HT-29 (cell line): Measurements from ENCODE around the gene SLC35E2B. TPM values are rescaled to one million over a fixed set of nuclear protein-coding genes. Genes with fewer than 3 reads are reported as not detected.
"Not testable (repeated sequence)": the region's sequence is repeated elsewhere in the genome, so short reads cannot be mapped to it uniquely, and the experiment has no call there.

Experiments used
- DNase-seq: peaks from one replicate; pipeline ENCODE4 v3.0.0-alpha.2; 2015; ENCODE audit warnings: low spot score
- total RNA-seq: library from RNA; depleted of rRNA; stranded (reverse); fragments of >200 nt; shearing (Covaris generic); gene quantifications from 2 replicates; pipeline ENCODE4 v1.2.3, GENCODE V29; 2014; rRNA removed

Gene SLC35E2B
- 34.6 and 35.1 TPM in 2 replicates for total RNA-seq

- peak; percentile 91 for DNase-seq
These were observed at the start of gene SLC35E2B for GRCh38 chr1:1692714-1693647. Gene SLC35E2B, minus strand, starts transcription at chr1:1692795. Its CDS starts 16,096 bp downstream, at chr1:1676699.

GRCh38 chr1:1741013-1741412 lies 48.4 kb upstream of the SLC35E2B start:
- not testable (repeated sequence) for DNase-seq

GRCh38 chr1:1738799-1739337 lies 46.3 kb upstream of the SLC35E2B start:
- not testable (repeated sequence) for DNase-seq

GRCh38 chr1:1737675-1738590 lies 45.3 kb upstream of the SLC35E2B start:
- not testable (repeated sequence) for DNase-seq

- no peak for DNase-seq
These were observed 39.8 kb upstream of the SLC35E2B start for GRCh38 chr1:1732381-1732780.

GRCh38 chr1:1730870-1731269 lies 38.3 kb upstream of the SLC35E2B start:
- no peak for DNase-seq

- DNase-seq, result not testable (repeated sequence)
These were observed 37.6 kb upstream of the SLC35E2B start for GRCh38 chr1:1730230-1730629.

- DNase-seq, result not testable (repeated sequence)
These were observed 36.7 kb upstream of the SLC35E2B start for GRCh38 chr1:1729116-1729816.

GRCh38 chr1:1728308-1729005 lies 35.9 kb upstream of the SLC35E2B start:
- DNase-seq, result not testable (repeated sequence)

- not testable (repeated sequence) for DNase-seq
These were observed 34.6 kb upstream of the SLC35E2B start for GRCh38 chr1:1727131-1727651.

- DNase-seq, result not testable (repeated sequence)
These were observed 33.5 kb upstream of the SLC35E2B start for GRCh38 chr1:1726088-1726487.

- peak; percentile 99 for DNase-seq
These were observed 31.7 kb upstream of the SLC35E2B start, which contains the start of gene CDK11A for GRCh38 chr1:1724035-1724864. Gene CDK11A, minus strand, starts transcription at chr1:1724357. Its CDS starts 1,539 bp downstream, at chr1:1722818.

GRCh38 chr1:1721201-1721600 lies 28.6 kb upstream of the SLC35E2B start:
- DNase-seq, result no peak

GRCh38 chr1:1715109-1715883 lies 22.7 kb upstream of the SLC35E2B start:
- not testable (repeated sequence) for DNase-seq

GRCh38 chr1:1707897-1708296 lies 15.3 kb upstream of the SLC35E2B start:
- DNase-seq, result not testable (repeated sequence)

- DNase-seq, result not testable (repeated sequence)
These were observed 14.6 kb upstream of the SLC35E2B start for GRCh38 chr1:1707241-1707640.

- DNase-seq, result not testable (repeated sequence)
These were observed 13.0 kb upstream of the SLC35E2B start for GRCh38 chr1:1705623-1706022.

GRCh38 chr1:1704284-1704957 lies 11.8 kb upstream of the SLC35E2B start:
- not testable (repeated sequence) for DNase-seq
